ENCODE measurements around the gene CDKN1B.
"Not testable (repeated sequence)": the region's sequence is repeated elsewhere in the genome, so short reads cannot be mapped to it uniquely, and the experiment has no call there.

Gene CDKN1B

DNA sequence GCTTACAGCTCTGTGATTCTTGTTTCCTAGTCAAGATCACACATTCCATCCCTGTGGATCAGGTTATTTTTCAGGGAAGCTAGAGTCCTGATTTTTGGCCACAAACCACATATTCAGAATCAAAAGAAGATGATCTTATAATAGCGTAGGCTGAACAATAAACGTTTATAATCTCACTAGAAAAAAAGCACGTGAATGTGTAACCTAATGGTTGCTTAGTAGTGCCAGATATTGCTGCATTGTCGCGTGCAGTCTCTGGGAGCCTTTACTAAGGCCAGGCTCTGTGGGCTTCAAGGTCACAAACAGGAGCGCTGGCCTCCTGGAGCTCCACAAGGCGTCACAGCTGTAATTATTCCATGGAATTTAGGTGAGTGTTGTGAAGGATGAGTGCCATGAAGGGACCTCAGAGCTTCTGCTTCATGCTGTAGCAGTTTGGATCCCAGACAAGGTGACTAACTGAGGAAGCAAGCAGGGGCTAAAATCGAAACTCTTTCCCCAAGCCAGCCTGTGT is 17.4 kb downstream of the CDKN1B start:
- peak overlapping the region; percentile 30 for H3K4me3 ChIP-seq (replicated peaks; ENCODE audit: low read depth, low read length)
- TF ChIP-seq, protein P1, sequence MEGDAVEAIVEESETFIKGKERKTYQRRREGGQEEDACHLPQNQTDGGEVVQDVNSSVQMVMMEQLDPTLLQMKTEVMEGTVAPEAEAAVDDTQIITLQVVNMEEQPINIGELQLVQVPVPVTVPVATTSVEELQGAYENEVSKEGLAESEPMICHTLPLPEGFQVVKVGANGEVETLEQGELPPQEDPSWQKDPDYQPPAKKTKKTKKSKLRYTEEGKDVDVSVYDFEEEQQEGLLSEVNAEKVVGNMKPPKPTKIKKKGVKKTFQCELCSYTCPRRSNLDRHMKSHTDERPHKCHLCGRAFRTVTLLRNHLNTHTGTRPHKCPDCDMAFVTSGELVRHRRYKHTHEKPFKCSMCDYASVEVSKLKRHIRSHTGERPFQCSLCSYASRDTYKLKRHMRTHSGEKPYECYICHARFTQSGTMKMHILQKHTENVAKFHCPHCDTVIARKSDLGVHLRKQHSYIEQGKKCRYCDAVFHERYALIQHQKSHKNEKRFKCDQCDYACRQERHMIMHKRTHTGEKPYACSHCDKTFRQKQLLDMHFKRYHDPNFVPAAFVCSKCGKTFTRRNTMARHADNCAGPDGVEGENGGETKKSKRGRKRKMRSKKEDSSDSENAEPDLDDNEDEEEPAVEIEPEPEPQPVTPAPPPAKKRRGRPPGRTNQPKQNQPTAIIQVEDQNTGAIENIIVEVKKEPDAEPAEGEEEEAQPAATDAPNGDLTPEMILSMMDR (IDR thresholded peaks at IDR 0.05; ENCODE audit: low read depth, low read length, missing control alignments): no peak
- DNase-seq (ENCODE audit: extremely low read depth, low read depth): no peak

DNA sequence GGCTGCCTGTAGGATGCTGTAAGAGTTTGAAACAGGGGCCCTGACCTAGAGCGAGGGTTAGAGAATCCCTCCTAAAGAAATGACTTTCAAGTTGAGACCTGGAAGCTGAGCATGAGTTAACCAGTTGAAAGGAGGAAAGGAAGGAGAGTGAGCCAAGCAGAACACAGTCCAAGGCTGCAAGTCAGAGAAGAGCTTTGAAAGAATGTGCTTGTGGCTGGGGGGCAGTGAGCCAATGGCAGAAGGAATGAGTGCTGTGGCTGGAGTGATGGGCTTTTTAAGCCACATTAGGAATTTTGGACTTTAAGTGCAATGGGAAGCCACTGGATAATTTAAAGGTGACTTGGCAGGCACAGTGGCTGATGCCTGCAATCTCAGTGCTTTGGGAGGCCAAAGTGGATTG is 18.1 kb downstream of the CDKN1B start:
- DNase-seq (ENCODE audit: extremely low read depth, low read depth): no peak
- TF ChIP-seq, protein P1 (IDR thresholded peaks at IDR 0.05; ENCODE audit: low read depth, low read length, missing control alignments): no peak
- peak overlapping the region; percentile 30 for H3K4me3 ChIP-seq (replicated peaks; ENCODE audit: low read depth, low read length)

DNA sequence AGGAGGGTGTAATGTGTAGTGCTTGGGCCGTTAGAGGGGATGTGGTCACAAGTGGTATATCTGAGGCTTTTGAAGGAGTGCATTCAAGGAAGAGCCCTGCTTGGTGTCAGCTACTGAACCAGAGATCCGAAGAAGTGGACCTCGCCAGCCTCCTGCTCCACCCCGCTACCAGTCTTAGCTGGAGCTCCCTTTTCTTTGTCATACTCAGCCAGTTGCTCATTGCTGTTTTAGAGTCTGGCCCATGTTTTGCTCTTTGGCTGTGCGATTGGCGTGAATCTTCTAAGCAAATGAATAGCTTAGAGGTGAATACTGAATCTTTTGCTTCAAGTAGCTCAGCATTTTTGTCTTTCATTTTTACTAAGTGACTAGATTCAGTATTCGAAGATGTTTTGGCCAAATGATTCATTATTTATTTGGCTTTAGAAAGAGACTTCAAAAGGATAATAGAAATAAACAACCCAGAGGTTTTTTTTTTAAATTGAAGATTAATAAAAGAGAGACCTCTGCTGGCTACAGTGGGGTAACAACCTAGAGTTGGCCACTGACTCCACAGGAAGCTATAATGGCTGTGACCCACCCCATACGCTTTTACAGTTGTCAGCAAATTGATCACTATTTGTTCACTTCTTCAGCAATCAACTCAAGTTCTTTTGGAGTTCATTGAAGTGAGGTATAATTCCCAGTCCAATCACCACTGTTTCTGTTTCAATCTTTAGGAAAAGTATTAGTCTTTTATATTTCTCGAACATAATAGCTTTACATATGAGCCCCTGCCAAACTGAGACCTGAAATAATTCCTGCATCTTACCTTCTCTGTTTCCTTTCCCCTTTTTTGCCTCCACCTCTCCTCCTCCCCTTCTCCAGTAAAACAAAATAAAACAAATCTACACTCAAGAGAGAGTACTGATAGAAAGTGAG is 19.9 kb downstream of the CDKN1B start:
- TF ChIP-seq, protein P1 (IDR thresholded peaks at IDR 0.05; ENCODE audit: low read depth, low read length, missing control alignments): peak; percentile 56
- no peak for DNase-seq (ENCODE audit: extremely low read depth, low read depth)
- peak overlapping the region; percentile 12; the same call in 1 of the 2 replicates for H3K4me3 ChIP-seq (replicated peaks; ENCODE audit: low read depth, low read length)

DNA sequence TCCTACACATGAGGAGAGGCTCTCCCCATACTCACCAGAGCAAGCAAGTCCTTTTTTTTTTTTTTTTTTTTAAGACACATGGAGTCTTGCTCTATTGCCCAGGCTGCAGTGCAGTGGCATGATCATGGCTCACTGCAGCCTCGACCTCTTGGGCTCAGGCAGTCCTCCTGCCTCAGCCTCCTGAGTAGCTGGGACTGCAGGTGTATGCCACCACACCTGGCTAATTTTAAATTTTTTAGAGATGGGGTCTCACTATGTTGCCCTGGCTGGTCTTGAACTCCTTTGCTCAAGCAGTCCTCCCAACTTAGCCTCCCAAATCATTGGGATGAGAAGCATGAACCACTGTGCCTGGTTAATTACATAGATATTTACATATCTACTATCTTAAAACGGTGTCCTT is 21.0 kb downstream of the CDKN1B start:
- DNase-seq (ENCODE audit: extremely low read depth, low read depth); H3K4me3 ChIP-seq (replicated peaks; ENCODE audit: low read depth, low read length): not testable (repeated sequence)

DNA sequence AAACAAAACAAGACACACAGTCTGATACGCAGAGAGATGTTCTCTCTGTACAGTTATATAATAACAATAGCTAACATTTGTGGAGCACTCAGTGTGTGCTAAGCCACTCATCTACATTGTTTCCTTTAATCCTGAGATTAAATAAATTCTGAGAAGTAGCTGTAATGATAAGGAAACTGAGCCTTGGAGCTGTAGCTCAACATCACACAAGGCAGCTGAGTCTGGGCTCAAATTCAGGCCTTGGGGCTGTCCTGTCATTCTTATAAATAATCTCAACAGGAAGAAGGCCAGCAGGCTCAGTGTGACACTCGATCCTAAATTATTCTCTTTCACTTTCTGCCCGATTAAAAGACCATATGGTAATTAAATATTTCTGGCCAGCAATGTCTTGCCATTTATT is 24.5 kb downstream of the CDKN1B start:
- TF ChIP-seq, protein P1 (IDR thresholded peaks at IDR 0.05; ENCODE audit: low read depth, low read length, missing control alignments): no peak
- no peak overlapping the region for H3K4me3 ChIP-seq (replicated peaks; ENCODE audit: low read depth, low read length)
- DNase-seq (ENCODE audit: extremely low read depth, low read depth): no peak

DNA sequence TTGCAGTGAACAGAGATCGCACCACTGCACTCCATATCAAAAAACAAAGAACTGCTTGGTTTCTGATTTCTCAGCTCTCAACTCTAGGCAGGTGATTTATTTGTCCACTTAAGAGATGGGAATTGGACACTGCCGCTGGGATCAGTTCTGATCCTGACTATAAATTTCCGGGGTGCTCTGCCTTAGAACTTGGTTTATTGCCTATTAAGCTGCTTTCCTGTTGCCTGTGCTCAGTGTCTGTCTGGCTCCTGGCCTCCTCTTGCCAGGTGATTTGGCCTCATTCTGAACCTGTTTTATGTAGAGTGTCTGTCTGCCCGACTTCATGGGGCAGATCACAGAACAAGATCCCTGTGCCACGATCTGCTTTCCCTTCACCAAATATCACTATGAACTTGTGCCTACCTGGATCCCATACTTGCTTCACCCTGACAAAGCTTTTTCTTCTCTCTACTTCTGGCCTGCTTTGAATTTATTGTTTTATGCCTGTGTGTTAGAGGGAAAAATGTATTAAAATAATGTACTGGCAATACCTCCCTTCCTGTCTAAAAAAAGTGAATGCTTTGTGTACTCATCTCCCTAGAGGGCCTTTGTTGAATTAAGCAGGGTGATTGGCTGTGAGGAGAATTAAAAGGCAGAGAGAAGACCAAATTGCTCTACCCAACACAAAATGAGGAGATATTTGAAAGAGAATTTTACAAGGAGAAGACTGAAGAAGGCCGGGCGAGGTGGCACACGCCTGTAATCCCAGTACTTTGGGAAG is 27.6 kb downstream of the CDKN1B start:
- no peak for DNase-seq (ENCODE audit: extremely low read depth, low read depth)
- no peak overlapping the region for H3K4me3 ChIP-seq (replicated peaks; ENCODE audit: low read depth, low read length)
- TF ChIP-seq, protein P1 (IDR thresholded peaks at IDR 0.05; ENCODE audit: low read depth, low read length, missing control alignments): no peak
